Body of pancreas (tissue), 4 donors: ENCODE results near the gene DYNLT2B. TPM values are rescaled to one million over a fixed set of nuclear protein-coding genes. Genes with fewer than 3 reads are reported as not detected.

Source experiments
- ATAC-seq: fragments of 150-250 bp; one replicate; pipeline ENCODE4 v1.9.1; 2016
- DNase-seq, 4 donors: peaks; one replicate each; pipeline ENCODE4 v3.0.0-alpha.2; 2019
- H3K27ac ChIP-seq, 4 donors: fragments of 200-600 bp; sonication (generic); 1 replicate in 3 of 4; 2 replicates in 1 of 4; pipeline versions ENCODE4 v1.5.1 to v1.6.1; 2016 to 2019; ENCODE audit warnings: mild to moderate bottlenecking in 1 of 4, mixed read lengths in 1 of 4, moderate library complexity in 1 of 4
- H3K27me3 ChIP-seq, 2 donors: fragments of 200-600 bp; sonication (generic); one replicate each; pipeline ENCODE4 v1.6.0; 2016; ENCODE audit warnings: mild to moderate bottlenecking in 1 of 2
- H3K36me3 ChIP-seq, 2 donors: fragments of 200-600 bp; sonication (generic); replicated peaks in 1 of 2; 2 replicates each; pipeline ENCODE4 v1.5.1; 2016; ENCODE audit warnings: low read depth in 2 of 2; ENCODE audit not compliant: insufficient read depth in 1 of 2
- H3K4me1 ChIP-seq: fragments of 200-600 bp; sonication (generic); one replicate; pipeline ENCODE4 v1.6.0; 2016
- H3K4me3 ChIP-seq, 2 donors: fragments of 200-600 bp; sonication (generic); 1 replicate in 1 of 2; 2 replicates in 1 of 2; pipeline ENCODE4 v1.5.1; 2016 to 2019
- H3K9me3 ChIP-seq, 3 donors: fragments of 200-600 bp; sonication (generic); 1 replicate in 2 of 3; 2 replicates in 1 of 3; pipeline ENCODE4 v1.5.1; 2016
- POLR2A ChIP-seq, 3 donors: fragments of 450-650 bp; IDR thresholded peaks; one replicate each; pipeline ENCODE4 v1.6.1; 2016; ENCODE audit warnings: antibody characterized with exemption in 3 of 3, mild to moderate bottlenecking in 2 of 3
- WGBS, 2 donors: methylation state at CpG; one replicate each; pipeline ENCODE4 v1.1.5; 2017; 5-methylcytosine and 5-hydroxymethylcytosine counted together
- intact Hi-C: fragments of 100-400 bp; cut with DNase I; formaldehyde crosslinking; loops from one replicate; pipeline ENCODE4 v1.15.1; 2023
- total RNA-seq, 2 donors: library from RNA; depleted of rRNA; stranded (reverse); fragments of >200 nt; gene quantifications; one replicate each; pipeline ENCODE4 v1.1.0, GENCODE V29; 2016
- TF ChIP-seq, protein P1 (sequence below), 7 experiments: fragments of 450-650 bp in 4 of 7; fragments of 200-600 bp in 3 of 7; sonication (generic) in 3 of 7; IDR thresholded peaks; one replicate each; pipeline ENCODE4 v1.5.1; 2016 to 2019; ENCODE audit warnings: antibody characterized with exemption in 7 of 7

The DYNLT2B gene
- total RNA-seq, 2 donors from 2014 or later: 5.6 to 8.3 TPM

DNA sequence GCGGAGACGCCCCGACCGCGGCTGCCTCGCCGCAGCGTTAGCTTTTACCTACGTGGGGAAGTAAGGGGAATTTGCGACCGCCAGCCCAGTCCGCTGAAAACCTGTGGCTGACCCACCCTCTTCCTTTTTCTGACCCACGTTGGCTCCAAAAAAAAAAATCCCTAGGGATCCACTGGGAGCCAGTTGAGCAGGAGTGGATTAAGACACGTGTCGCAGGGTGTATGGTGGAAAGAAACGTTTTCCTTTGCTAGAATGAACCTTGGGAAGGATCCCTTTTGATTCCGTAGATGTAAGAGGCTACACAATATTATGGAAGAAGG, 29.9 kb downstream of the DYNLT2B start:
- 0 to 1% methylated on average over 9 to 17 of the region's 17 CpGs for WGBS, 2 donors
- TF ChIP-seq POLR2A (IDR thresholded peaks at IDR 0.05): no peak
- TF ChIP-seq, protein P1, sequence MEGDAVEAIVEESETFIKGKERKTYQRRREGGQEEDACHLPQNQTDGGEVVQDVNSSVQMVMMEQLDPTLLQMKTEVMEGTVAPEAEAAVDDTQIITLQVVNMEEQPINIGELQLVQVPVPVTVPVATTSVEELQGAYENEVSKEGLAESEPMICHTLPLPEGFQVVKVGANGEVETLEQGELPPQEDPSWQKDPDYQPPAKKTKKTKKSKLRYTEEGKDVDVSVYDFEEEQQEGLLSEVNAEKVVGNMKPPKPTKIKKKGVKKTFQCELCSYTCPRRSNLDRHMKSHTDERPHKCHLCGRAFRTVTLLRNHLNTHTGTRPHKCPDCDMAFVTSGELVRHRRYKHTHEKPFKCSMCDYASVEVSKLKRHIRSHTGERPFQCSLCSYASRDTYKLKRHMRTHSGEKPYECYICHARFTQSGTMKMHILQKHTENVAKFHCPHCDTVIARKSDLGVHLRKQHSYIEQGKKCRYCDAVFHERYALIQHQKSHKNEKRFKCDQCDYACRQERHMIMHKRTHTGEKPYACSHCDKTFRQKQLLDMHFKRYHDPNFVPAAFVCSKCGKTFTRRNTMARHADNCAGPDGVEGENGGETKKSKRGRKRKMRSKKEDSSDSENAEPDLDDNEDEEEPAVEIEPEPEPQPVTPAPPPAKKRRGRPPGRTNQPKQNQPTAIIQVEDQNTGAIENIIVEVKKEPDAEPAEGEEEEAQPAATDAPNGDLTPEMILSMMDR (IDR thresholded peaks at IDR 0.05): no peak
- H3K4me1 ChIP-seq: peaks cover 33% of the 10 kb centered on the region
- H3K36me3 ChIP-seq: no peaks in the 10 kb centered on the region
- DNase-seq: no peak
- intact Hi-C loops: no loop called here
- peak; percentile 33 for ATAC-seq
- no peaks in the 10 kb centered on the region for H3K27me3 ChIP-seq
- peak overlapping the region; percentile 50 to 94 for H3K4me3 ChIP-seq
- no peaks in the 10 kb centered on the region for H3K9me3 ChIP-seq
- H3K27ac ChIP-seq: peak overlapping the region; percentile 80 to 92 (median 88)

DNA sequence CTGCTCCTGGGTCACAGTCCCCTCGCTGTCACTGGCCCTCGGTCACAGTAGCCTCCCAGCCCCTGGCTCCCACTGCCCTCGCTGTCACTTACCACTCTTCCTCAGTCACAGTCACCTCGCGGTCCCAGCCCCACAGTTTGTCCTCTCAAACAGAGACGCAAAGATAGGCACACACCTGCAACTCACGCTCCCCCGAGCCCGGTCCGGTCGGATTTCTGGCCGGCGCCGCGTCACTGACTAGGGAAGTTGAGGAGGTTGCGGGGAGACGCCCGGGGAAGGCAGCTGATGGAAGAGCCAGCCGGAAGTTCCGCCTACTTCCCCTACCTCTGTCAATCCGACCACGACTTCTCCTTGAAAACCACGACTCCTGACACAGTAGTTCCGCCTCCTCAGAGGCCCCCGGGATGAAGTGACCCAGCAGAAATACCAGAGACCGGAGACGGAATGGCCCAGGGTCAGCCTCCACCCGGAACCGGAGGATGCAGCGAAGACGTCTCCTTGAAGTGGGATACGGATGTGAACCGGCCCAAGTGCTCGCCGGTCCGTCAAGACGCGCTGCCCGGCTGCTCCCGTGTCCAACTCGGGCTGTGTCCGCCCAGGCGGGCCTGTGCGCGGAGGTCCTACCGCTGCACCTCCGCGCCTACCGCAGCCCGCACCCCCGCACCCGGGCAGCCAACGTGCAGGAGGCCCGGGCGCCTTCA, 30.4 kb downstream of the DYNLT2B start, which contains the start of gene PCYT1A:
Gene PCYT1A, minus strand, starts transcription at position 287 of the 701 bp plus-strand sequence. CDS start 17,195 bp downstream, outside the sequence.
- peaks cover 35% of the 10 kb centered on the region for H3K4me1 ChIP-seq
- no peaks in the 10 kb centered on the region for H3K36me3 ChIP-seq
- ATAC-seq: peak; percentile 98
- 0% methylated on average over 2 to 55 of the region's 55 CpGs for WGBS, 2 donors
- TF ChIP-seq, protein P1 (IDR thresholded peaks at IDR 0.05): peak in 1 of 7 experiments; percentile 11
- peak; percentile 70 to 95 (median 92) for TF ChIP-seq POLR2A (IDR thresholded peaks at IDR 0.05)
- no peaks in the 10 kb centered on the region for H3K27me3 ChIP-seq
- DNase-seq: peak; percentile 87 to 95 (median 90)
- no peaks in the 10 kb centered on the region for H3K9me3 ChIP-seq
- intact Hi-C loops: no loop called here
- peak within 1 kb of the TSS; percentile 50 to 94 for H3K4me3 ChIP-seq
- H3K27ac ChIP-seq: peak within 1 kb of the TSS; percentile 80 to 92 (median 88)

DNA sequence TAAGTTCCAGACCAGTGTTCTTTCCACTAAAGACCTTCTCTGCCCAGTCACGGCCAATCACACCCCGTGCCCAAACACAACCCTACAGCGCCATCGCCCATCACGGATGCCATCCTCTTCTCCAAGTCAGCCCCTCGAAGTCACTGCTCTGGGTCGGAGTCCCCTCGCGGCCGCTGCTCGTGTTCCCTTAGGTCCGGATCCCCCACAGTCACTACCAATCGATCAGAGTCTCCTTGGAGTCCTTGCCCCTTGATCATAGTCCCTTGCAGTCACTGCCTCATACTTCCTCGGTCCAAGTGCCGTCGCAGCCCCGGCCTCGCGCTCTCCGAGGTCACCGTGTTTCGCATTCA, 31.0 kb downstream of the DYNLT2B start:
- peak in 1 of 4 donors; percentile 30 for DNase-seq
- intact Hi-C loops: no loop called here
- WGBS, 2 donors: 0% methylated on average over 22 of the region's 22 CpGs

DNA sequence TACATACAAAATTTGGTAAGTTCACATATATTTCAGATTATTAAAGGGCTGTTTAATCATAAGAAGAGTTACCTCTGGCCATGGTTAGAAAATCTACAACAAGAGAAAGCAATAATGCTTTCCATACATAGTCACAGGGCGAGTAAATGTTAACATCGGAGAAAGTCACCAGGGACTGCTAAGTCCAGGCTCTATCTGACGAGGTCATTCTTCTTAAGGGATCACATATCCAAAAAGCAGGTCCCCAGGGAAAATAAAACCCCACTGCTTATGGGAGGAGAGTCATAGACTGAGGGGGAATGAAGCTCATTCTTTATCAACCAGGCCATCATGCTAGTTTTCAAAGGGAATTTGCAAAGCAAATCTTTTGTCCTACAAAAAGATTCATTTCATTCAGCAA, 33.6 kb downstream of the DYNLT2B start:
- DNase-seq (no peak), ATAC-seq (no peak)
- intact Hi-C loops: no loop called here
- Histone ChIP-seq H3K27ac (no peak overlapping the region), H3K36me3 (no peaks in the 10 kb centered on the region), H3K4me1 (peaks cover 49% of the 10 kb centered on the region), H3K27me3 (no peaks in the 10 kb centered on the region), H3K4me3 (no peak overlapping the region), H3K9me3 (no peaks in the 10 kb centered on the region)
- 42 to 75% methylated on average over 3 of the region's 3 CpGs for WGBS, 2 donors
- TF ChIP-seq, protein P1 (IDR thresholded peaks at IDR 0.05): no peak
- no peak for TF ChIP-seq POLR2A (IDR thresholded peaks at IDR 0.05)

More for the DNA sequence above, 31.0 kb downstream of the DYNLT2B start:
- ATAC-seq: no peak
- H3K4me1 ChIP-seq: peaks cover 35% of the 10 kb centered on the region
- no peaks in the 10 kb centered on the region for H3K36me3 ChIP-seq
- H3K9me3 ChIP-seq: no peaks in the 10 kb centered on the region
- TF ChIP-seq, protein P1 (IDR thresholded peaks at IDR 0.05): no peak
- peak overlapping the region; percentile 80 to 92 (median 88) for H3K27ac ChIP-seq
- peak overlapping the region; percentile 50 to 94 for H3K4me3 ChIP-seq
- H3K27me3 ChIP-seq: no peaks in the 10 kb centered on the region

DNA sequence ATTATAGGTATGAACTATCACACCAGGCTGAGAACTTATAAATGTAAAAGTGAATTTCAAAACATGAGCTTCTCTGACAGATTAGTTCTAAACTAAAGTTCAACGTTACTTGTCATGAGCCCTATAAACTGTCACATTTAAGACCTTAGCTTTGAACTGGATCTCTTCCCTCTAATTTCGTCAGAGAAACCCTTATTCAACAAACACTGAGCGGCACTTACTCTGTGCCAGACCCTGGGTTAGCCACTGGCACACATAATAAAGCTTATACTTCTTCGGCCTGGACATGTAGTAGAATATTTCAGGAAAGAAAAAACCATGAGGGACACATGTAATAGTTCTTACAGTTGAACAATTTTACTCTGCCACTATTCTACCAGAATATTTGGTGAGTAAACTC, 36.1 kb downstream of the DYNLT2B start:
- DNase-seq (no peak), ATAC-seq (no peak)
- Histone ChIP-seq H3K4me1 (peaks cover 58% of the 10 kb centered on the region), H3K27me3 (no peaks in the 10 kb centered on the region), H3K4me3 (no peak overlapping the region), H3K36me3 (no peaks in the 10 kb centered on the region), H3K9me3 (no peaks in the 10 kb centered on the region), H3K27ac (no peak overlapping the region)
- no peak for TF ChIP-seq POLR2A (IDR thresholded peaks at IDR 0.05)
- TF ChIP-seq, protein P1 (IDR thresholded peaks at IDR 0.05): no peak
- 63 to 73% methylated on average over 4 of the region's 4 CpGs for WGBS, 2 donors
- intact Hi-C loops: no loop called here
